DMS153 (cell line): Measurements from ENCODE around the gene SMPD4.
"Not testable (repeated sequence)": the region's sequence is repeated elsewhere in the genome, so short reads cannot be mapped to it uniquely, and the experiment has no call there.

Experiments used
- DNase-seq: peaks from one replicate; lab custom pipeline; 2025; lab: John Stamatoyannopoulos, UW

SMPD4 gene

GRCh38 chr2:130181325-130181879, at the start of gene SMPD4:
Gene SMPD4, minus strand, starts transcription at chr2:130181602. Its CDS starts 5,010 bp downstream, at chr2:130176592.
- peak; percentile 88 for DNase-seq

GRCh38 chr2:130230907-130231306, 49.5 kb upstream of the SMPD4 start:
- DNase-seq: not testable (repeated sequence)

GRCh38 chr2:130230376-130230775, 49.0 kb upstream of the SMPD4 start:
- DNase-seq: not testable (repeated sequence)

- DNase-seq: not testable (repeated sequence)
These were observed 47.7 kb upstream of the SMPD4 start for GRCh38 chr2:130229161-130229510.

GRCh38 chr2:130228467-130229160, 47.2 kb upstream of the SMPD4 start:
- DNase-seq: not testable (repeated sequence)

GRCh38 chr2:130228005-130228404, 46.6 kb upstream of the SMPD4 start:
- DNase-seq: not testable (repeated sequence)

GRCh38 chr2:130222523-130222922, 41.1 kb upstream of the SMPD4 start:
- DNase-seq: not testable (repeated sequence)

- not testable (repeated sequence) for DNase-seq
These were observed 39.1 kb upstream of the SMPD4 start for GRCh38 chr2:130220505-130220904.

- DNase-seq: not testable (repeated sequence)
These were observed 37.7 kb upstream of the SMPD4 start for GRCh38 chr2:130219147-130219546.

- DNase-seq: not testable (repeated sequence)
These were observed 25.6 kb upstream of the SMPD4 start for GRCh38 chr2:130207051-130207450.

- DNase-seq: not testable (repeated sequence)
These were observed 21.7 kb upstream of the SMPD4 start for GRCh38 chr2:130203150-130203549.

- not testable (repeated sequence) for DNase-seq
These were observed 21.1 kb upstream of the SMPD4 start for GRCh38 chr2:130202518-130202917.

GRCh38 chr2:130198343-130198742, 16.9 kb upstream of the SMPD4 start, which contains the start of gene TUBA3E:
Gene TUBA3E, minus strand, starts transcription at chr2:130198439. Its CDS starts 79 bp downstream, at chr2:130198360.
- no peak for DNase-seq

- DNase-seq: not testable (repeated sequence)
These were observed 14.7 kb upstream of the SMPD4 start for GRCh38 chr2:130196052-130196451.

- DNase-seq: not testable (repeated sequence)
These were observed 13.8 kb upstream of the SMPD4 start for GRCh38 chr2:130195089-130195635.

GRCh38 chr2:130193824-130194223, 12.4 kb upstream of the SMPD4 start:
- DNase-seq: not testable (repeated sequence)

- not testable (repeated sequence) for DNase-seq
These were observed 11.0 kb upstream of the SMPD4 start for GRCh38 chr2:130192451-130192850.

GRCh38 chr2:130191319-130191718, 9.9 kb upstream of the SMPD4 start:
- DNase-seq: not testable (repeated sequence)

- DNase-seq: no peak
These were observed 8.8 kb upstream of the SMPD4 start for GRCh38 chr2:130190237-130190636.

- not testable (repeated sequence) for DNase-seq
These were observed 7.6 kb upstream of the SMPD4 start for GRCh38 chr2:130188958-130189357.

GRCh38 chr2:130187859-130188792, 6.7 kb upstream of the SMPD4 start:
- DNase-seq: not testable (repeated sequence)

GRCh38 chr2:130187268-130187667, 5.9 kb upstream of the SMPD4 start:
- no peak for DNase-seq
